K562 (cell line): ENCODE results near the gene HMGB2. TPM values are rescaled to one million over a fixed set of nuclear protein-coding genes. Genes with fewer than 3 reads are reported as not detected.

Experiments
- ATF7 ChIP-seq: fragments of 450-650 bp; IDR thresholded peaks from 2 replicates; pipeline ENCODE4 v1.7.1; 2014; ENCODE audit warnings: mild to moderate bottlenecking, moderate library complexity
- BRCA1 ChIP-seq, 2 experiments: fragments of 450-650 bp in 1 of 2; sonication (generic) in 1 of 2; formaldehyde crosslinking in 1 of 2; IDR thresholded peaks; 2 replicates each; pipeline versions ENCODE4 v1.5.0 to v1.6.1; 2017 to 2020; ENCODE audit warnings: mild to moderate bottlenecking in 1 of 2, missing genetic modification reagents in 1 of 2
- DMBX1 ChIP-seq: fragments of 250-450 bp; sonication (Bioruptor Pico); IDR thresholded peaks from 2 replicates; pipeline ENCODE4 v1.8.0; 2022; ENCODE audit warnings: inconsistent platforms, mild to moderate bottlenecking, moderate library complexity, borderline replicate concordance
- DPF2 ChIP-seq: fragments of 450-650 bp; IDR thresholded peaks from 2 replicates; pipeline ENCODE4 v1.6.1; 2016
- EWSR1 ChIP-seq: fragments of 450-650 bp; IDR thresholded peaks from 2 replicates; pipeline ENCODE4 v1.6.1; 2018; ENCODE audit warnings: borderline replicate concordance, mild to moderate bottlenecking, low read depth, moderate library complexity; ENCODE audit not compliant: partially characterized antibody
- GATA2 ChIP-seq: sonication (generic); formaldehyde crosslinking; IDR thresholded peaks from 2 replicates; pipeline ENCODE4 v1.4.0; 2020; ENCODE audit warnings: mild to moderate bottlenecking, missing genetic modification reagents
- HSF4 ChIP-seq: fragments of 250-450 bp; sonication (Bioruptor Pico); IDR thresholded peaks from 2 replicates; pipeline ENCODE4 v2.1.2; 2022; ENCODE audit warnings: mild to moderate bottlenecking, moderate library complexity, borderline replicate concordance
- KLF16 ChIP-seq: IDR thresholded peaks from 2 replicates; pipeline ENCODE4 v1.6.1; 2016; ENCODE audit warnings: antibody characterized with exemption
- MBD2 ChIP-seq: sonication (generic); IDR thresholded peaks from 2 replicates; pipeline ENCODE4 v1.6.1; 2016; ENCODE audit warnings: low read depth, borderline replicate concordance
- RBBP5 ChIP-seq: fragments of 200-600 bp; sonication (generic); IDR thresholded peaks from 2 replicates; pipeline ENCODE4 v1.6.1; 2012; ENCODE audit warnings: borderline replicate concordance, mild to moderate bottlenecking, low read length, control low read depth, inconsistent platforms; ENCODE audit not compliant: insufficient read depth, poor library complexity, severe bottlenecking
- RBM22 ChIP-seq: fragments of 200-400 bp; formaldehyde crosslinking; IDR thresholded peaks from 2 replicates; pipeline ENCODE4 v1.6.1; 2018; ENCODE audit warnings: low read length, low read depth; ENCODE audit not compliant: poor library complexity, severe bottlenecking
- TCF7L2 ChIP-seq: fragments of 150-350 bp; IDR thresholded peaks from 2 replicates; pipeline ENCODE4 v1.6.1; 2016; ENCODE audit warnings: low read depth, mild to moderate bottlenecking, low read length, moderate library complexity
- YBX1 ChIP-seq: fragments of 450-650 bp; IDR thresholded peaks from 2 replicates; pipeline ENCODE4 v1.7.1; 2016; ENCODE audit warnings: mild to moderate bottlenecking
- ZNF311 ChIP-seq: fragments of 250-450 bp; sonication (Bioruptor Pico); IDR thresholded peaks from 2 replicates; pipeline ENCODE4 v1.4.0; 2020; ENCODE audit warnings: mild to moderate bottlenecking, moderate library complexity
- ZNF780A ChIP-seq: fragments of 250-450 bp; sonication (Bioruptor Pico); IDR thresholded peaks from 2 replicates; pipeline ENCODE4 v1.5.0; 2021; ENCODE audit warnings: mild to moderate bottlenecking
- polyA plus RNA-seq, 8 experiments: library from polyadenylated mRNA; depleted of rRNA in 4 of 8; stranded (reverse) in 5 of 8; unstranded in 3 of 8; fragments of >200 nt; fragmentation: Nextera tagmentation in 2 of 8; fragmentation: Illumina TruSeq in 1 of 8; extraction: Ambion mirVana in 2 of 8; extraction: Trizol in 1 of 8; gene quantifications; 2 replicates each; pipeline versions ENCODE4 v1.2.1 to v1.2.3, GENCODE V29; 2011 to 2014; ENCODE audit warnings: inconsistent platforms in 1 of 8, missing spikeins in 1 of 8
- total RNA-seq, 7 experiments: library from RNA; depleted of rRNA in 6 of 7; stranded (reverse); fragments of >200 nt in 6 of 7; fragmentation: Illumina TruSeq in 2 of 7; extraction: Trizol in 2 of 7; gene quantifications; 2 replicates each; pipeline versions ENCODE4 v1.2.1 to v1.2.3, GENCODE V29; 2011 to 2021; ENCODE audit warnings: low replicate concordance in 1 of 7
- TF ChIP-seq, protein P1 (sequence below): IDR thresholded peaks from 3 replicates; pipeline ENCODE4 v1.6.1; 2011; ENCODE audit warnings: borderline replicate concordance, mild to moderate bottlenecking; ENCODE audit not compliant: insufficient read length, insufficient read depth
- TF ChIP-seq, protein P2 (sequence below): sonication (generic); formaldehyde crosslinking; IDR thresholded peaks from 2 replicates; pipeline ENCODE4 v1.8.0; 2023; ENCODE audit warnings: missing genetic modification reagents, mild to moderate bottlenecking, borderline replicate concordance
- TF ChIP-seq, protein P3 (sequence below): fragments of 250-450 bp; sonication (Bioruptor Pico); IDR thresholded peaks from 2 replicates; pipeline ENCODE4 v1.8.0; 2021; ENCODE audit warnings: moderate library complexity, mild to moderate bottlenecking, inconsistent platforms
- TF ChIP-seq, protein P4 (sequence below): fragments of 450-650 bp; IDR thresholded peaks from 2 replicates; pipeline ENCODE4 v1.6.1; 2018; ENCODE audit warnings: mild to moderate bottlenecking, low read depth; ENCODE audit not compliant: partially characterized antibody

HMGB2 gene
- total and polyA plus RNA-seq, 9 of the 15 experiments (the other 6 are each of a cell fraction or from before 2014, with no cell fraction given): 309 to 822 (median 626) TPM

DNA sequence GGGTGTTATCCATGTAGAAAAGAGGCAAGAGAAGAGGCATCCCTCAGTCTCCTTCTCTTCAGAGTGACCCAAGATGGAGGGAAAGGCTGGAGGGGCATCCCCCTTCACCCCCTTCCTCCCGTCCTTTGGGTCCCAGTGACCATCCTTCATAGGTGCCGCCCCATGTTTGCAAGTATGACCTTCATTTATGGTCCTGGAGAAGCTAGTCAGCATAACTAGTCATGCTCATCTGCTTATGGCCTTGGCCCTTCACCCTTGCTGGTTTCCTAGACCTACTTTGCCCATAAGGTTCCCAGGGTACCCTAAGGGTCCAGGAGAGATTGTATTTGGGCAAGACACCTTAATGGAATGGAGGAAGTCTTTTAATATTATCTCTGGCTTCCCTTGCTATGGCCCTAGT, 46.7 kb downstream of the HMGB2 start (continued):
- TF ChIP-seq BRCA1 (IDR thresholded peaks at IDR 0.05): no peak
- TF ChIP-seq BRCA1 (CRISPR knock-in tag; IDR thresholded peaks at IDR 0.05): no peak
- TF ChIP-seq, protein P1, sequence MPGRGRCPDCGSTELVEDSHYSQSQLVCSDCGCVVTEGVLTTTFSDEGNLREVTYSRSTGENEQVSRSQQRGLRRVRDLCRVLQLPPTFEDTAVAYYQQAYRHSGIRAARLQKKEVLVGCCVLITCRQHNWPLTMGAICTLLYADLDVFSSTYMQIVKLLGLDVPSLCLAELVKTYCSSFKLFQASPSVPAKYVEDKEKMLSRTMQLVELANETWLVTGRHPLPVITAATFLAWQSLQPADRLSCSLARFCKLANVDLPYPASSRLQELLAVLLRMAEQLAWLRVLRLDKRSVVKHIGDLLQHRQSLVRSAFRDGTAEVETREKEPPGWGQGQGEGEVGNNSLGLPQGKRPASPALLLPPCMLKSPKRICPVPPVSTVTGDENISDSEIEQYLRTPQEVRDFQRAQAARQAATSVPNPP: no peak
- no peak for TF ChIP-seq MBD2
- TF ChIP-seq RBM22: no peak
- TF ChIP-seq, protein P2, sequence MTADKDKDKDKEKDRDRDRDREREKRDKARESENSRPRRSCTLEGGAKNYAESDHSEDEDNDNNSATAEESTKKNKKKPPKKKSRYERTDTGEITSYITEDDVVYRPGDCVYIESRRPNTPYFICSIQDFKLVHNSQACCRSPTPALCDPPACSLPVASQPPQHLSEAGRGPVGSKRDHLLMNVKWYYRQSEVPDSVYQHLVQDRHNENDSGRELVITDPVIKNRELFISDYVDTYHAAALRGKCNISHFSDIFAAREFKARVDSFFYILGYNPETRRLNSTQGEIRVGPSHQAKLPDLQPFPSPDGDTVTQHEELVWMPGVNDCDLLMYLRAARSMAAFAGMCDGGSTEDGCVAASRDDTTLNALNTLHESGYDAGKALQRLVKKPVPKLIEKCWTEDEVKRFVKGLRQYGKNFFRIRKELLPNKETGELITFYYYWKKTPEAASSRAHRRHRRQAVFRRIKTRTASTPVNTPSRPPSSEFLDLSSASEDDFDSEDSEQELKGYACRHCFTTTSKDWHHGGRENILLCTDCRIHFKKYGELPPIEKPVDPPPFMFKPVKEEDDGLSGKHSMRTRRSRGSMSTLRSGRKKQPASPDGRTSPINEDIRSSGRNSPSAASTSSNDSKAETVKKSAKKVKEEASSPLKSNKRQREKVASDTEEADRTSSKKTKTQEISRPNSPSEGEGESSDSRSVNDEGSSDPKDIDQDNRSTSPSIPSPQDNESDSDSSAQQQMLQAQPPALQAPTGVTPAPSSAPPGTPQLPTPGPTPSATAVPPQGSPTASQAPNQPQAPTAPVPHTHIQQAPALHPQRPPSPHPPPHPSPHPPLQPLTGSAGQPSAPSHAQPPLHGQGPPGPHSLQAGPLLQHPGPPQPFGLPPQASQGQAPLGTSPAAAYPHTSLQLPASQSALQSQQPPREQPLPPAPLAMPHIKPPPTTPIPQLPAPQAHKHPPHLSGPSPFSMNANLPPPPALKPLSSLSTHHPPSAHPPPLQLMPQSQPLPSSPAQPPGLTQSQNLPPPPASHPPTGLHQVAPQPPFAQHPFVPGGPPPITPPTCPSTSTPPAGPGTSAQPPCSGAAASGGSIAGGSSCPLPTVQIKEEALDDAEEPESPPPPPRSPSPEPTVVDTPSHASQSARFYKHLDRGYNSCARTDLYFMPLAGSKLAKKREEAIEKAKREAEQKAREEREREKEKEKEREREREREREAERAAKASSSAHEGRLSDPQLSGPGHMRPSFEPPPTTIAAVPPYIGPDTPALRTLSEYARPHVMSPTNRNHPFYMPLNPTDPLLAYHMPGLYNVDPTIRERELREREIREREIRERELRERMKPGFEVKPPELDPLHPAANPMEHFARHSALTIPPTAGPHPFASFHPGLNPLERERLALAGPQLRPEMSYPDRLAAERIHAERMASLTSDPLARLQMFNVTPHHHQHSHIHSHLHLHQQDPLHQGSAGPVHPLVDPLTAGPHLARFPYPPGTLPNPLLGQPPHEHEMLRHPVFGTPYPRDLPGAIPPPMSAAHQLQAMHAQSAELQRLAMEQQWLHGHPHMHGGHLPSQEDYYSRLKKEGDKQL: no peak
- TF ChIP-seq GATA2 (CRISPR knock-in tag): no peak
- no peak for TF ChIP-seq ZNF311
- TF ChIP-seq ZNF780A: no peak
- TF ChIP-seq ATF7: no peak
- no peak for TF ChIP-seq HSF4 (CRISPR knock-in tag)
- no peak for TF ChIP-seq RBBP5
- no peak for TF ChIP-seq DMBX1 (CRISPR knock-in tag)
- TF ChIP-seq YBX1: no peak
- no peak for TF ChIP-seq TCF7L2
- TF ChIP-seq, protein P3, sequence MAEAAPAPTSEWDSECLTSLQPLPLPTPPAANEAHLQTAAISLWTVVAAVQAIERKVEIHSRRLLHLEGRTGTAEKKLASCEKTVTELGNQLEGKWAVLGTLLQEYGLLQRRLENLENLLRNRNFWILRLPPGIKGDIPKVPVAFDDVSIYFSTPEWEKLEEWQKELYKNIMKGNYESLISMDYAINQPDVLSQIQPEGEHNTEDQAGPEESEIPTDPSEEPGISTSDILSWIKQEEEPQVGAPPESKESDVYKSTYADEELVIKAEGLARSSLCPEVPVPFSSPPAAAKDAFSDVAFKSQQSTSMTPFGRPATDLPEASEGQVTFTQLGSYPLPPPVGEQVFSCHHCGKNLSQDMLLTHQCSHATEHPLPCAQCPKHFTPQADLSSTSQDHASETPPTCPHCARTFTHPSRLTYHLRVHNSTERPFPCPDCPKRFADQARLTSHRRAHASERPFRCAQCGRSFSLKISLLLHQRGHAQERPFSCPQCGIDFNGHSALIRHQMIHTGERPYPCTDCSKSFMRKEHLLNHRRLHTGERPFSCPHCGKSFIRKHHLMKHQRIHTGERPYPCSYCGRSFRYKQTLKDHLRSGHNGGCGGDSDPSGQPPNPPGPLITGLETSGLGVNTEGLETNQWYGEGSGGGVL (CRISPR knock-in tag): no peak
- TF ChIP-seq, protein P4, sequence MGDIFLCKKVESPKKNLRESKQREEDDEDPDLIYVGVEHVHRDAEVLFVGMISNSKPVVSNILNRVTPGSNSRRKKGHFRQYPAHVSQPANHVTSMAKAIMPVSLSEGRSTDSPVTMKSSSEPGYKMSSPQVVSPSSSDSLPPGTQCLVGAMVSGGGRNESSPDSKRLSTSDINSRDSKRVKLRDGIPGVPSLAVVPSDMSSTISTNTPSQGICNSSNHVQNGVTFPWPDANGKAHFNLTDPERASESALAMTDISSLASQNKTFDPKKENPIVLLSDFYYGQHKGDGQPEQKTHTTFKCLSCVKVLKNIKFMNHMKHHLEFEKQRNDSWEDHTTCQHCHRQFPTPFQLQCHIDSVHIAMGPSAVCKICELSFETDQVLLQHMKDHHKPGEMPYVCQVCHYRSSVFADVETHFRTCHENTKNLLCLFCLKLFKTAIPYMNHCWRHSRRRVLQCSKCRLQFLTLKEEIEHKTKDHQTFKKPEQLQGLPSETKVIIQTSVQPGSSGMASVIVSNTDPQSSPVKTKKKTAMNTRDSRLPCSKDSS: no peak
- no peak for TF ChIP-seq DPF2
- TF ChIP-seq KLF16: no peak
- TF ChIP-seq EWSR1: no peak
